Lower leg skin (tissue), 4 donors: Measurements from ENCODE around the gene EPS8L1. TPM values are rescaled to one million over a fixed set of nuclear protein-coding genes. Genes with fewer than 3 reads are reported as not detected.

Source experiments
- DNase-seq, 2 donors: peaks; one replicate each; pipeline ENCODE4 v3.0.0-alpha.2; 2019; ENCODE audit warnings: low spot score in 2 of 2
- H3K4me3 ChIP-seq: fragments of 200-600 bp; sonication (generic); 2 replicates; pipeline ENCODE4 v1.5.1; 2017; ENCODE audit warnings: mild to moderate bottlenecking, low read depth; ENCODE audit not compliant: poor library complexity, severe bottlenecking
- POLR2A ChIP-seq, 2 donors: fragments of 450-650 bp; IDR thresholded peaks; one replicate each; pipeline ENCODE4 v1.6.1; 2016 to 2017; ENCODE audit warnings: antibody characterized with exemption in 2 of 2, mild to moderate bottlenecking in 1 of 2, moderate library complexity in 1 of 2
- WGBS, 2 donors: methylation state at CpG; one replicate each; pipeline ENCODE4 v1.1.5; 2018; 5-methylcytosine and 5-hydroxymethylcytosine counted together
- intact Hi-C: fragments of 100-400 bp; cut with DNase I; formaldehyde crosslinking; loops from one replicate; pipeline ENCODE4 v1.15.0; 2023; ENCODE audit warnings: low total_unique reads
- total RNA-seq, 4 donors: library from RNA; depleted of rRNA; stranded (reverse); fragments of >200 nt; gene quantifications; one replicate each; pipeline ENCODE4 v1.1.0, GENCODE V29; 2016
- TF ChIP-seq, protein P1 (sequence below), 3 donors: fragments of 450-650 bp; IDR thresholded peaks; one replicate each; pipeline ENCODE4 v1.5.1; 2016; ENCODE audit warnings: antibody characterized with exemption in 3 of 3, mild to moderate bottlenecking in 3 of 3, moderate library complexity in 2 of 3

Gene EPS8L1
- total RNA-seq, 4 donors from 2014 or later = 394 to 678 (median 540) TPM

DNA sequence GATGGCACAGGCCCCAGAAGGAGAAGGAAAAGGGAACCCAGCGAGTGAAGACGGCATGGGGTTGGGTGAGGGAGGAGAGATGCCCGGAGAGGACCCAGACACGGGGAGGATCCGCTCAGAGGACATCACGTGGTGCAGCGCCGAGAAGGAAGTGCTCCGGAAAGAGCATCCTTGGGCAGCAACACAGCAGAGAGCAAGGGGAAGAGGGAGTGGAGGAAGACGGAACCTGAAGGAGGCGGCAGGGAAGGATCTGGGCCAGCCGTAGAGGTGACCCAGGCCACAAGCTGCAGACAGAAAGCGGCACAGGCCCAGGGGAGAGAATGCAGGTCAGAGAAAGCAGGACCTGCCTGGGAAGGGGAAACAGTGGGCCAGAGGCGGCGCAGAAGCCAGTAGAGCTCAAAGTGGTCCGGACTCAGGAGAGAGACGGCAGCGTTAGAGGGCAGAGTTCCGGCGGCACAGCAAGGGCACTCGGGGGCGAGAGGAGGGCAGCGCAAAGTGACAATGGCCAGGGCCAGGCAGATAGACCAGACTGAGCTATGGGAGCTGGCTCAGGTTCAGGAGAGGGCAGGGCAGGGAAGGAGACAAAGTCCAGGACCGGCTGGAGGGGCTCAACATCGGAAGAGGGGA is 40.7 kb downstream of the EPS8L1 start:
- peak overlapping the region; percentile 81 for H3K4me3 ChIP-seq
- TF ChIP-seq POLR2A (IDR thresholded peaks at IDR 0.05) = no peak
- WGBS, 2 donors = 1% methylated on average over 25 of the region's 25 CpGs
- DNase-seq = peak; percentile 69 to 95
- intact Hi-C loops = no loop called here

DNA sequence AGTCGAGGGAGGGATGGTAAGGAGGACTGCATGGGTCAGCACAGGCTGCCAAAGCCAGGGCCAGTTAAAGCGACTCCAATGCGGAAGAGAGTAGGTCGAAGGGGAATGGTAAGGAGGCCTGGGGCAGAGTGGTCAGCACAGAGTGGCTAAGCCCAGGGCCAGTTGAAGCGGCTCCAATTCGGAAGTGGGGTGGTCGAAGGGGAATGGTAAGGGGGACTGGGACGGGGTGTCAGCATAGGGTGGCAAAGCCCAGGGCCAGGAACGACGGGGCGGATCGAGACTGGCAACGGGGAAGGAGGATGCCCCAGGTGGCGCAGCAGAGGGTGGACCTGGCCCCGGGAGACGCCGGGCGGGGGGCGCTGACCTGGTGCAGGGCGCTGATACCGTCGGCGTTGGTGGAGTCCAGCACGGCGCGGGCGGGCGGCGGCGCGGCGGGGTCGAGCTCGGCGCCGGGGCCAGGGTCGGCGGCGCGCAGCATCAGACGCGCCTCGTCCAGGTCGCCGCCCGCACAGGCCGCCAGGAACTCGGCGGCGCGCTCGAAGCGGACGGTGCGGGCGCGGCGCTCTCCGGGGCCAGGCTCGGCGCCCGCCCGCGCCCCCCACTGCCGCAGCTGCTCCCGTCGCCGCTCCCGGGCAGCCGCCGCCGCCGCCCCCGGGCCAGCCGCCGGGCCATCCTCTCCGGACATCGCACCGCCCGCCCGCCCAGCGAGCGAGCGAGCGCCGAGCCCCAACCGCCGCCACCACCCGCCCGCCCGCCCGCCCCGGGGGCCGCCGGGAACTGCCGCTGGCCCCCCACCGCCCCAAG is 41.4 kb downstream of the EPS8L1 start, which contains the start of gene PPP1R12C:
TSS of gene PPP1R12C (minus strand) at position 779 of the 804 bp plus-strand sequence. CDS start at position 685, 94 bp downstream.
- H3K4me3 ChIP-seq = peak within 1 kb of the TSS; percentile 81
- intact Hi-C loops = no loop called here
- DNase-seq = peak in 1 of 2 donors; percentile 89
- 0 to 1% methylated on average over 22 to 40 of the region's 97 CpGs for WGBS, 2 donors
- TF ChIP-seq POLR2A (IDR thresholded peaks at IDR 0.05) = no peak
- TF ChIP-seq, protein P1, sequence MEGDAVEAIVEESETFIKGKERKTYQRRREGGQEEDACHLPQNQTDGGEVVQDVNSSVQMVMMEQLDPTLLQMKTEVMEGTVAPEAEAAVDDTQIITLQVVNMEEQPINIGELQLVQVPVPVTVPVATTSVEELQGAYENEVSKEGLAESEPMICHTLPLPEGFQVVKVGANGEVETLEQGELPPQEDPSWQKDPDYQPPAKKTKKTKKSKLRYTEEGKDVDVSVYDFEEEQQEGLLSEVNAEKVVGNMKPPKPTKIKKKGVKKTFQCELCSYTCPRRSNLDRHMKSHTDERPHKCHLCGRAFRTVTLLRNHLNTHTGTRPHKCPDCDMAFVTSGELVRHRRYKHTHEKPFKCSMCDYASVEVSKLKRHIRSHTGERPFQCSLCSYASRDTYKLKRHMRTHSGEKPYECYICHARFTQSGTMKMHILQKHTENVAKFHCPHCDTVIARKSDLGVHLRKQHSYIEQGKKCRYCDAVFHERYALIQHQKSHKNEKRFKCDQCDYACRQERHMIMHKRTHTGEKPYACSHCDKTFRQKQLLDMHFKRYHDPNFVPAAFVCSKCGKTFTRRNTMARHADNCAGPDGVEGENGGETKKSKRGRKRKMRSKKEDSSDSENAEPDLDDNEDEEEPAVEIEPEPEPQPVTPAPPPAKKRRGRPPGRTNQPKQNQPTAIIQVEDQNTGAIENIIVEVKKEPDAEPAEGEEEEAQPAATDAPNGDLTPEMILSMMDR (IDR thresholded peaks at IDR 0.05) = no peak

DNA sequence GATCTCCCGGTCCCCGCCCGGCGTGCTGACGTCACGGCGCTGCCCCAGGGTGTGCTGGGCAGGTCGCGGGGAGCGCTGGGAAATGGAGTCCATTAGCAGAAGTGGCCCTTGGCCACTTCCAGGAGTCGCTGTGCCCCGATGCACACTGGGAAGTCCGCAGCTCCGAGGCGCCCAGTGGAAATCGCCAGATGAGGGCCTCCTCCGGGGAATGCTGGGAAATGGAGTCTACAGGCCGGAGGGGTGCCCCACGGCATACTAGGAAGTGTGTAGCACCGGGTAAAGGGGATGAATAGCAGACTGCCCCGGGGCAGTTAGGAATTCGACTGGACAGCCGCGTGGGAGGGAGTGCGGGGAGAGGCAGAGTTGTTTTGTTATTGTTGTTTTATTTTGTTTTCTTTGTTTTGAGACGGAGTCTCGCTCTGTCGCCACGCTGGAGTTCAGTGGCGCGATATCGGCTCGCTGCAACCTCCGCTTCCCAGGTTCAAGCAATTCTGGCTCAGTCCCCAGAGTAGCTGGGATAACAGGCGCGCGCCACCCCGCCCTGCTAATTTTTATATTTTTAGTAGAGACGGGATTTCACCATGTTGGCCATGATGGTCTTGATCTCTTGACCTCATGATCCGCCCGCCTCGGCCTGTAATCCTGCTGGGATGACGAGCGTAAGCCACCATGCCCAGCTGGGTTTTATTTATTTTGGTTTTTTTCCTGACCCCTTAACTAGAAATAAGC is 42.2 kb downstream of the EPS8L1 start:
- TF ChIP-seq POLR2A (IDR thresholded peaks at IDR 0.05) = no peak
- peak overlapping the region; percentile 28 for H3K4me3 ChIP-seq
- DNase-seq = peak; percentile 98 to 99
- 0 to 1% methylated on average over 34 to 42 of the region's 44 CpGs for WGBS, 2 donors
- intact Hi-C loops = no loop called here

DNA sequence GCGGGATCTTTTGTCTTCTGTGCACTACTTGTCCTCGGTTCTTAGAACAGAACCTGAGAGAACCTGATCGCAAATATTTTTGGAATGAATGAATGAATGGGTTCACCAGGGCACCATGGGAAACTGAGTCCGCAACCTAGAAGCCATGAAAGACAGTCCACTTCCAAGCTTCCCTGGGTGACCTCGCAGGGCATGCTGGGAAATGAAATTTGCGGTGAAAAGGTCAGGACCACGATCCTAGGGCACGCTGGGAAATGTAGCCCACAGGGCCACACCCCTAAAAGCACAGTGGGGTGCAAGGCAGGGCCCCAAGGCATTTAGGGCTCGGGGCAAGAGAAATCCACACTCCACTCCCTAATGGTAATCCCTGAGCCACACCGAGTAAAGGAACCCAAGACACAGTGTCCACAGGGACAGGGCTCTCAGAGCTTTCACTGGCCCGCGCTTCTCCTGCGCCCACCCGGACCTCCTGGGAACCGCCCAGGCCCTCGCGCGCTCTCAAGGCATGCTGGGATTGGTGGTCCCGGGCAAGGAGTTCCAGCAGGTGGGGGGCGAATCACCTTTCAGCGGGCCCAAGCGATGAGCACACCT is 42.8 kb downstream of the EPS8L1 start:
- 22 to 24% methylated on average over 18 to 22 of the region's 22 CpGs for WGBS, 2 donors
- intact Hi-C loops = no loop called here
- peak in 1 of 2 donors; percentile 55 for DNase-seq
- no peak for TF ChIP-seq POLR2A (IDR thresholded peaks at IDR 0.05)
- TF ChIP-seq, protein P1 (IDR thresholded peaks at IDR 0.05) = no peak
- H3K4me3 ChIP-seq = peak overlapping the region; percentile 28

DNA sequence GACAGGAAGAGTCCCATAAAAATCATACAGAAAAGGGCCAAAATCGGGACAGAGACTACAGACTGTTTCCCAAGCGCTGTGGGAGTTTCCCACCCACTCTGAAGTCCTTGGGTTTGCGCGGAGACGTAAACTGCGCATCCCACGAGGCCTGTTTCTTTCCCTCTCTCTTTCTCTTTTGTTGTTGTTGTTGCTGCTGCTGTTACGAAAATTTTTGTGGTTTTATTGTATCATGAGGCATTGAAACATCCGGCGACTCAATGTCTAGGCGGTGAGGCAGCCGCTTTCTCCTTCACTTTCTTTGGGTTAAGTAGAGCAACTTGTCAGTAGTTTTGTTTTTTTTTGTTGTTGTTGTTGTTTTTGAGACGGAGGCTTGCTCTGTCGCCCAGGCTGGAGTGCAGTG is 43.4 kb downstream of the EPS8L1 start:
- no peak for TF ChIP-seq POLR2A (IDR thresholded peaks at IDR 0.05)
- TF ChIP-seq, protein P1 (IDR thresholded peaks at IDR 0.05) = no peak
- intact Hi-C loops = no loop called here
- 83 to 84% methylated on average over 14 of the region's 14 CpGs for WGBS, 2 donors
- H3K4me3 ChIP-seq = no peak overlapping the region
- no peak for DNase-seq

DNA sequence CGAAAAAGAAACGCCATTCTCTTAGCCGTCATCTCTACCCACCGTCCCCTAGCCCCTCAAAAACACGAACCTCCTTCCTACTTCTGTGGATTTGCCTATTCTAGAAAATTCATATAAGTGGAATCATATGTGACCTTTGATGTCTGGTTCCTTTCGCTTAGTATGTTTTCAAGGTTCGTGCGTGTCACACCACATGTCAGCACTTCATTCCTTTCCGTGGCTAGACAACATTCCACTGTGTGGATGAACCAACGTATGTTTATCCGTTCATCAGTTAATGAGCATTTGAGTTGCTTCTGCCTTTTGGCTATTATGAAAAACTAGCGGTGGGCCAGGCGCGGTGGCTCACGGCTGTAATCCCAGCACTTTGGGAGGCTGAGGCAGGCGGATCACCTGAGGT is 55.8 kb downstream of the EPS8L1 start:
- DNase-seq = no peak
- H3K4me3 ChIP-seq = no peak overlapping the region
- intact Hi-C loops = no loop called here
- TF ChIP-seq, protein P1 (IDR thresholded peaks at IDR 0.05) = no peak
- TF ChIP-seq POLR2A (IDR thresholded peaks at IDR 0.05) = no peak
- 63 to 68% methylated on average over 16 of the region's 16 CpGs for WGBS, 2 donors
